ENCODE results near the gene ZFHX3.

The ZFHX3 gene

GRCh38 chr16:72924927-72925630 lies 122.8 kb downstream of the ZFHX3 start:
- no peak for DNase-seq

- no peak for DNase-seq
Measured at GRCh38 chr16:72924537-72924926, 123.4 kb downstream of the ZFHX3 start.

- no peak for DNase-seq
Measured at GRCh38 chr16:72923757-72924156, 124.2 kb downstream of the ZFHX3 start.

GRCh38 chr16:72922714-72923113 lies 125.2 kb downstream of the ZFHX3 start:
- DNase-seq: no peak

GRCh38 chr16:72921620-72922019 lies 126.3 kb downstream of the ZFHX3 start:
- no peak for DNase-seq

GRCh38 chr16:72921106-72921505 lies 126.8 kb downstream of the ZFHX3 start:
- DNase-seq: no peak

- no peak for DNase-seq
Measured at GRCh38 chr16:72917051-72917450, 130.9 kb downstream of the ZFHX3 start.

GRCh38 chr16:72915331-72915730 lies 132.6 kb downstream of the ZFHX3 start:
- no peak for DNase-seq

- no peak for DNase-seq
Measured at GRCh38 chr16:72913551-72913950, 134.4 kb downstream of the ZFHX3 start.

GRCh38 chr16:72911971-72912370 lies 136.0 kb downstream of the ZFHX3 start:
- no peak for DNase-seq

GRCh38 chr16:72910875-72911274 lies 137.1 kb downstream of the ZFHX3 start:
- no peak for DNase-seq

GRCh38 chr16:72910381-72910780 lies 137.5 kb downstream of the ZFHX3 start:
- no peak for DNase-seq

GRCh38 chr16:72909196-72909595 lies 138.7 kb downstream of the ZFHX3 start:
- no peak for DNase-seq

GRCh38 chr16:72908362-72909167 lies 139.4 kb downstream of the ZFHX3 start:
- DNase-seq: no peak

- DNase-seq: no peak
Measured at GRCh38 chr16:72905581-72905980, 142.3 kb downstream of the ZFHX3 start.

GRCh38 chr16:72903176-72903575 lies 144.8 kb downstream of the ZFHX3 start:
- DNase-seq: no peak

GRCh38 chr16:72902206-72902605 lies 145.7 kb downstream of the ZFHX3 start:
- DNase-seq: no peak

- DNase-seq: no peak
Measured at GRCh38 chr16:72901000-72901627, 146.8 kb downstream of the ZFHX3 start.

GRCh38 chr16:72898216-72898825 lies 149.6 kb downstream of the ZFHX3 start:
- no peak for DNase-seq

GRCh38 chr16:72897707-72898106 lies 150.2 kb downstream of the ZFHX3 start:
- no peak for DNase-seq

GRCh38 chr16:72896485-72897118 lies 151.3 kb downstream of the ZFHX3 start:
- DNase-seq: no peak

GRCh38 chr16:72895951-72896350 lies 152.0 kb downstream of the ZFHX3 start:
- DNase-seq: no peak
